GM10847 (cell line): ENCODE measurements around the gene MAMDC2.

Experiments
- POLR2A ChIP-seq: IDR thresholded peaks from 2 replicates; pipeline ENCODE4 v1.6.1; 2011; ENCODE audit not compliant: insufficient read length; ENCODE audit errors: extremely low read depth

MAMDC2 gene

DNA sequence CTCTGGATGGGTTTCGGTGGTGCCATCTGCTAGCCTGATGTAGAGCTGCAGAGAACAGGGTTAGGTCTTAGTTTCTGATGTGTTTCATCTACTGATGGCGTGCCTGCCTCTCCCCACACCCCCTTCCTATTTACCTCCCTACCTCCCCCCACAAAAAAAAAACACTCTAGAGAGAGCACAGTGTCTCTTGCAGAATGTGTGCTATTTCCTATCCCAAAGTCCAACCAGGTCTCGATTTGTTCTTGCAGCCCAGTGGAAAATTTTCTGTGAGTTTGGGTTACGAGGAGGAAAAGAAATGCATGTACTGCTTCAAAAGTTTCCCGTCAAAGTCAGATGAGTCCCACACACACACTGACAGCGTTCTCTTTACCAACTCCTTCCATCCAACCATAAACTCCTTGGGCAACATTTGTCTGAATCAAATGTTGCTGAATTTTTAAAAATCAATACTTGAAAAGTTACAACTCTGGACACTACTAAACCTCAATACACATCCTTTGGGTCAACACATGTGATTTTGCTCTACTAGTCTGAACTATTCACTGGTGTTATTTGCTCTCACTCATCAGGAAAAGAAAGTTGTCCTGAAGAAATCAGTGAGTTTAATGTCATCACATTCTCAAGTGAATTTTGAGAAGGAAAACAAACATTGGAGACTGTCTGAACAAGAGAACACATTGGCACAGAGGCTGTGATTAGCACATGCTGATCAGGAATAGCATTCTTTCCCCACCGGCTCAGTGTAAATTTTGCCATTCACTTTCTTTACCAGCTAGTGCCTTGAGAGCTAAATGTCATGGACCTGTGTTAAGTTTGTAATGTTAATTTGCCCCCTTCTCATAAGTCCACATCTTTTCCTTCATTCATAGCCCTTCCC, 84.1 kb downstream of the MAMDC2 start:
- no peak for TF ChIP-seq POLR2A

DNA sequence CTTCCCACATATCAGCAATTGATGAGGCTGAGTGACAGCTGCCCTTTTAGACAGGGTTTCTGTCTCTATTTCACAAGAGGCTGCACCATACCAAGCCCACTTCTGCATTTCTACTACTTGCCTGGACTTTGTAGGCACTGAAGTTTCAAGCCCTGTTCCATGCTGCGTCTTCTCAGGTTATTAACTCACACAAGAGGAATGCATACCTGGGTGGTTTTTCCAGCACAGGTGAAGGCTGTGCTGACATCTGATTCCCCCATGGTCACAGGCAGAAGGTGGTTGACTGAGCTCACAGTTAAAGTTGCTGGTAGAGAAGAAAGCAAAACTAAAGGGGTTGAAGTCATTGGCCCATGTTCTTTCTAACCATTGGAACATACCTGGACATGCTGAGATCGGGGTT, 86.6 kb downstream of the MAMDC2 start:
- no peak for TF ChIP-seq POLR2A

DNA sequence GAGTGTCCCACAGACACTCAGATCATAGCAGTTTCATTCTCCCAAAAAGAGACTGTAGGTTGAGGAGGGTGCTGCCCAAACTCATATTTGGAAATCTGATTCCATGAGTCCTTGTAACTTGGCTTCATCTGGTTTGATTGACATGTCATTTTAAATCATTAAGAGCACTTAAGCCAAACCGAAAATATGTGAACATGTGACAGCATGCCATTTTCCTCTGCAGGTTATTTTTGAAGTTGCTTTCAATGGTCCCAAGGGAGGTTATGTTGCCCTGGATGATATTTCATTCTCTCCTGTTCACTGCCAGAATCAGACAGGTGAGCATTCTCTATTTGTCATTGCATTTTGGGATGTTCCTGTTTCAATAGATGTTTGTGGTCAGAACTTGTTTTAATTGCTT, 87.6 kb downstream of the MAMDC2 start:
- no peak for TF ChIP-seq POLR2A

GRCh38 chr9:70133253-70134208, 89.9 kb downstream of the MAMDC2 start:
- TF ChIP-seq POLR2A: no peak

DNA sequence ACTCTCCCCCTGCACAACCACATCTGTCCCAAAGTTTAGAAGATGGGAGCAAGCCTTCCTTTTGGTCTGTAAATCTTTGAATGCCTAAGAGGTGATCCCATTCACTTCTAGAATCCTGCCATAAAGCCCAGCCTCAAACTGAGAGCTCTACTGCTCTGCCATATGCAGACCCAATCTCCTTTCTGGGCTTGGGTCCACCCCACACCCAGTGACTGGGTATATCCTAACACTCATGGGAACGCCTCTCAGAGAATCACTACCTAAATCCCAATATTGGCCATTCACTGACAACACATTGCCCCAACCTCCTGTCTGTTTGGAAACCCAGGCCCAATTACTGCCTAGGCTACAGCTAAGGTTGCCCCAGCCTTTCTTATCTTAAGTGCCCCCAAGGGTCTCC, 90.7 kb downstream of the MAMDC2 start:
- no peak for TF ChIP-seq POLR2A

GRCh38 chr9:70135176-70135575, 91.5 kb downstream of the MAMDC2 start:
- TF ChIP-seq POLR2A: no peak

GRCh38 chr9:70136632-70137031, 93.0 kb downstream of the MAMDC2 start:
- no peak for TF ChIP-seq POLR2A

DNA sequence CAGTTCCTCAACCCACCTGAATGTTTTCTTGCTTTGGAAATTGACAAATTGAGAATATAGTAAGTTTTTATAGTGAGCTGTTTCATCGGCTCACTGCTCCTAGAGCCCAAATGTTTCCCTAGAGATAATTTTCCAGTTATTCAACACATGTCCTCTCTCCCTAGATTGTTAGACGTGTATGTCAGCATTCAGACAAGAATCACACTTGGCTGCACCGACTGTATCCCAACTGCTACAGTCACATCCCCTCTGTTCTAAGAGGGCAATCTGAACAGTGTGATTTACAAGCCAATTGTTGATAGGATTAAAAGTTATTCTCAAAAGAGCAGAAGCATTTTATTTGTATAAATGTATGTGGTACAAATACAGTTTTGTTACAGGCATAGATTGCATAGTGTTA, 93.9 kb downstream of the MAMDC2 start:
- TF ChIP-seq POLR2A: no peak

DNA sequence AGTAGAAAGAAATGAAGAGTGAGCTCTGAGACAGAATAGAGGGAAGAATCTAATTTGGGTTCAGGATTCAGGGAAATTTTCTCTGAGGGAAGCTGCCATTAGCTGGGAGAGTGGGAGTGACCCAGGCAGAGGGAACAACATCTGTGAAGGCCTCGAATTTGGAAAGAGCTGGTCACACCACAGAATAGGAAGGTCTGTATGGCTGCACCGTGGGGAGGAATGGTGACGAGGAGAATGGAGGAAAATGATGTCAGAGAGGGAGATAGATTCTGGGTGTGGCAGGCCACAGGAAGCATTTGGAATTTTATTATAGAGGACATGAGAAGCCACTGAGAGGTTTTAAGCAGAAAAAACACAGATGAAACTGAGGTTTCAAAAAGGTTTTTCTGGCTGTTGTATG, 98.5 kb downstream of the MAMDC2 start:
- TF ChIP-seq POLR2A: no peak

GRCh38 chr9:70143394-70144130, 99.9 kb downstream of the MAMDC2 start:
- no peak for TF ChIP-seq POLR2A

DNA sequence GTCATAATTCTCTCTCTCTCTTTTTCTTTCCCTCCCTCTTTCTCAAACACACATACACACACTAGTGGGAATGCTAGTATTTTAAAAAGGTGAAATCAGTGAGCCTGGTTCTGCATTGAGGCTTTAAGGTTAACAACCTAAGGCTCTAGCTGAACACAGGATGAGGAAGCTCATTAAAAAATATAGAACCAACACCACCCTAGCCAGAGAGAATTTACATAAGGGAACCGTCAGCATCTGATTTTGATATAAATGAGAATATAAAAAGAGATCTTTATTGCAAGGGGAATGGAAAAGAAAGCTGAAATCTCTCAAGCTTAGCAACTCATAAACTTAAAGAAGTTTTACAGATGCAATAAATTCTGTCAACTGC, 100.5 kb downstream of the MAMDC2 start:
- TF ChIP-seq POLR2A: no peak

DNA sequence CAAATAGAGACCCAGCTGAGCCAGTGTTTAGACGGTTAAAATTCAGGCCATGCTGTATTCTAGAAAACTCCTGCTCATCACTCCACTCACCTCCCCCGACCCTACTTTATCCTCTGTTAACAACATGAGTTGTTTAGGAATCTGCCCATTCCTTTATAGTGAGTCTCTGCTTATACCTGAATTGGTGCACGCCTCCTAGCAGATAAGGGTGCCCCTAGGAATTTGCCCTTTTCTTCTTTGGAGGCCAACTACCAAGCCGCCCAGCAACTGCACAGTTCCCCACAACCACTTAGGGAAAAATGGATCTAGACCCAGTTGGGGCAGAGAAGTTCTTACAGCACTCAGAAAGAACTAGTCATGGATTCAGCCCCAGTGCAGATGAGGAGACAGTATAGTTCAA, 102.3 kb downstream of the MAMDC2 start:
- no peak for TF ChIP-seq POLR2A

GRCh38 chr9:70147196-70147595, 103.5 kb downstream of the MAMDC2 start:
- TF ChIP-seq POLR2A: no peak

GRCh38 chr9:70147651-70148050, 104.0 kb downstream of the MAMDC2 start:
- TF ChIP-seq POLR2A: no peak

- no peak for TF ChIP-seq POLR2A
Observed at GRCh38 chr9:70152350-70152749, 108.7 kb downstream of the MAMDC2 start.
